Measurements from ENCODE around the gene GPC1. TPM values are rescaled to one million over a fixed set of nuclear protein-coding genes. Genes with fewer than 3 reads are reported as not detected.

GPC1 gene
- total and polyA plus RNA-seq, 2 of the 13 experiments (the other 11 are each of a cell fraction or from before 2014, with no cell fraction given) = 4.0 to 5.5 TPM

- TF ChIP-seq PHF20 (CRISPR knock-in tag; IDR thresholded peaks at IDR 0.05) = no peak
- no peak for TF ChIP-seq MYNN (CRISPR knock-in tag; IDR thresholded peaks at IDR 0.05; ENCODE audit: low read depth)
- no peak for TF ChIP-seq KDM6A (CRISPR knock-in tag; IDR thresholded peaks at IDR 0.05; ENCODE audit: low read depth)
- no peak for TF ChIP-seq ZNF367 (CRISPR knock-in tag; IDR thresholded peaks at IDR 0.05; ENCODE audit: borderline replicate concordance)
- no peak for TF ChIP-seq EEA1 (CRISPR knock-in tag; IDR thresholded peaks at IDR 0.05; ENCODE audit: borderline replicate concordance)
- TF ChIP-seq ZNF784 (CRISPR knock-in tag; IDR thresholded peaks at IDR 0.05; ENCODE audit: borderline replicate concordance) = no peak
- TF ChIP-seq ZFP36L2 (CRISPR knock-in tag; IDR thresholded peaks at IDR 0.05) = no peak
- TF ChIP-seq SOX6 (IDR thresholded peaks at IDR 0.05) = no peak
- TF ChIP-seq SOX6 (CRISPR knock-in tag; IDR thresholded peaks at IDR 0.05) = peak; percentile 22; the same call in 1 of the 2 replicates
- 0 out of 2 replicates have a peak, but pooled peaks have one; percentile 30 for TF ChIP-seq KMT2A (CRISPR knock-in tag; IDR thresholded peaks at IDR 0.05)
- no peak for TF ChIP-seq FOXC1 (CRISPR knock-in tag; IDR thresholded peaks at IDR 0.05; ENCODE audit: borderline replicate concordance)
- TF ChIP-seq, protein P1, sequence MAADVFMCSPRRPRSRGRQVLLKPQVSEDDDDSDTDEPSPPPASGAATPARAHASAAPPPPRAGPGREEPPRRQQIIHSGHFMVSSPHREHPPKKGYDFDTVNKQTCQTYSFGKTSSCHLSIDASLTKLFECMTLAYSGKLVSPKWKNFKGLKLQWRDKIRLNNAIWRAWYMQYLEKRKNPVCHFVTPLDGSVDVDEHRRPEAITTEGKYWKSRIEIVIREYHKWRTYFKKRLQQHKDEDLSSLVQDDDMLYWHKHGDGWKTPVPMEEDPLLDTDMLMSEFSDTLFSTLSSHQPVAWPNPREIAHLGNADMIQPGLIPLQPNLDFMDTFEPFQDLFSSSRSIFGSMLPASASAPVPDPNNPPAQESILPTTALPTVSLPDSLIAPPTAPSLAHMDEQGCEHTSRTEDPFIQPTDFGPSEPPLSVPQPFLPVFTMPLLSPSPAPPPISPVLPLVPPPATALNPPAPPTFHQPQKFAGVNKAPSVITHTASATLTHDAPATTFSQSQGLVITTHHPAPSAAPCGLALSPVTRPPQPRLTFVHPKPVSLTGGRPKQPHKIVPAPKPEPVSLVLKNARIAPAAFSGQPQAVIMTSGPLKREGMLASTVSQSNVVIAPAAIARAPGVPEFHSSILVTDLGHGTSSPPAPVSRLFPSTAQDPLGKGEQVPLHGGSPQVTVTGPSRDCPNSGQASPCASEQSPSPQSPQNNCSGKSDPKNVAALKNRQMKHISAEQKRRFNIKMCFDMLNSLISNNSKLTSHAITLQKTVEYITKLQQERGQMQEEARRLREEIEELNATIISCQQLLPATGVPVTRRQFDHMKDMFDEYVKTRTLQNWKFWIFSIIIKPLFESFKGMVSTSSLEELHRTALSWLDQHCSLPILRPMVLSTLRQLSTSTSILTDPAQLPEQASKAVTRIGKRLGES (CRISPR knock-in tag; IDR thresholded peaks at IDR 0.05; ENCODE audit: borderline replicate concordance) = no peak
- 0 out of 2 replicates have a peak, but pooled peaks have one; percentile 41 for TF ChIP-seq RFX3 (CRISPR knock-in tag; IDR thresholded peaks at IDR 0.05)
- no peak for TF ChIP-seq ZBTB7A (CRISPR knock-in tag; IDR thresholded peaks at IDR 0.05)
- no peak for TF ChIP-seq CREB1 (IDR thresholded peaks at IDR 0.05)
- TF ChIP-seq CREB1 (CRISPR knock-in tag; IDR thresholded peaks at IDR 0.05) = no peak
- TF ChIP-seq, protein P2, sequence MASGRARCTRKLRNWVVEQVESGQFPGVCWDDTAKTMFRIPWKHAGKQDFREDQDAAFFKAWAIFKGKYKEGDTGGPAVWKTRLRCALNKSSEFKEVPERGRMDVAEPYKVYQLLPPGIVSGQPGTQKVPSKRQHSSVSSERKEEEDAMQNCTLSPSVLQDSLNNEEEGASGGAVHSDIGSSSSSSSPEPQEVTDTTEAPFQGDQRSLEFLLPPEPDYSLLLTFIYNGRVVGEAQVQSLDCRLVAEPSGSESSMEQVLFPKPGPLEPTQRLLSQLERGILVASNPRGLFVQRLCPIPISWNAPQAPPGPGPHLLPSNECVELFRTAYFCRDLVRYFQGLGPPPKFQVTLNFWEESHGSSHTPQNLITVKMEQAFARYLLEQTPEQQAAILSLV (CRISPR knock-in tag; IDR thresholded peaks at IDR 0.05; ENCODE audit: borderline replicate concordance) = no peak
- TF ChIP-seq SMARCE1 (IDR thresholded peaks at IDR 0.05; ENCODE audit: borderline replicate concordance) = no peak
- no peak for TF ChIP-seq PHF21A (CRISPR knock-in tag; IDR thresholded peaks at IDR 0.05)
- no peak for TF ChIP-seq SMARCC2 (IDR thresholded peaks at IDR 0.05)
- no peak for TF ChIP-seq CREM (IDR thresholded peaks at IDR 0.05)
- TF ChIP-seq CREM (CRISPR knock-in tag; IDR thresholded peaks at IDR 0.05) = no peak
- TF ChIP-seq ZFP1 (CRISPR knock-in tag; IDR thresholded peaks at IDR 0.05) = no peak
- TF ChIP-seq ELF1 (CRISPR knock-in tag; IDR thresholded peaks at IDR 0.05) = 0 out of 2 replicates have a peak, but pooled peaks have one; percentile 35
- TF ChIP-seq ZNF563 (CRISPR knock-in tag; IDR thresholded peaks at IDR 0.05) = no peak
- no peak for TF ChIP-seq WIZ (CRISPR knock-in tag; IDR thresholded peaks at IDR 0.05)
Measured at GRCh38 chr2:240513549-240514287, 78.3 kb downstream of the GPC1 start (continued).
